ENCODE data around the gene C6orf132. TPM values are rescaled to one million over a fixed set of nuclear protein-coding genes. Genes with fewer than 3 reads are reported as not detected.
A peak's percentile ranks its signal among the peaks of the same experiment; 100 is the strongest.

Gene C6orf132
- total RNA-seq, 1 experiment from 2014 or later, result not detected

DNA sequence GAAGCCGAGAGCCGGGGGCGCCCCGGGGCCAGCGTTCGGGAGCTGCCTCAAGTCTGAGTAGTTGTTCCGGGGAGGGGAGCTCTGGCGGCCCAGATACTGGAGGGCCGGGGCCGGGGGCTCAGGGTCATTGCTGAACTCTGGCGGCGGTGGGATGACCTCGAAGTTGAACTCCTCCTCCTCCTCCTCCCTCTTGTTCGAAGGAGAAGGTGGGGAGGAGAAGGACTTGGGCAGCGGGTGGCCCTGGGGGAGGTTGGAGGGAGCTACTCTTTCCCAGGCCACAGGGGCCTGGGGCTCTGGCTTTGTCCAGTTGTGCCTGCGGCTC lies 37.7 kb downstream of the C6orf132 start:
- DNase-seq (ENCODE audit: low read depth), result no peak

DNA sequence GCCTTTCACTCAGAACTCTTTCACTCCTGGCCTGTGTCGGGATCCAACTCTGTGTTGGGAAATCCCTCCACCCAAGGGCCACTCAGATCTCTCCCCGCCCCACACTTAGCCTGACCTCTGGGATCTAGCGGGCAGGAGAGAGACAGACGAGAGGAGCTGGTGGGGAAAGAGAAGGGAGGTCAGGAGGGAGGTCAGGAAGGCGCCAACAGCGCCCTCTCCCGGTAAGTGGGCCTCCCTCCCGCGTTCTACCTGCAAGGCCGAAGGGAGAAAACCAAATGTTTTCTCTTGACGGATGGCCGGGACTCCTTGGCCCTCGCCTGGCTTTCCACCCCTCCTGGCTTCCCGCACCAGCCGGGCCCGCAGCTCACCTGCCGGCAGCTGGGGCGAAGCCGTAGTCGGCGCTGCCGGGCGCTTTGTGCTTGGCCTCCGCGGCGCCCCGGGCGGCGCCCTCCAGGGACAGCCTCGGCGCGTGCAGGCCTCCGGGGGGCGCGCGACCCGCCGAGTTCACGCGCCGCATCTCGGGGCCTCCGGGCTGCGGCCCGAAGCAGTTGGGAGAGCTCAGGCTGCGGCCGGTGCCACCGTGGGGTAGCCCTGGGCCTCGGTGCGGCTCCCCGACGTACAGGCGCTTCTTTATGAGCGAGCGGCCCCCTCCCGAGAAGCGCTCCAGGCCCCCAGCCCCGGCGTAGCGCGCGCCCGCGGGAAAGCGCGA lies 38.2 kb downstream of the C6orf132 start:
- DNase-seq (ENCODE audit: low read depth), result no peak

GRCh38 chr6:42103753-42104094 lies 38.7 kb downstream of the C6orf132 start:
- DNase-seq (ENCODE audit: low read depth), result no peak

GRCh38 chr6:42103216-42103615 lies 39.2 kb downstream of the C6orf132 start:
- no peak for DNase-seq (ENCODE audit: low read depth)

DNA sequence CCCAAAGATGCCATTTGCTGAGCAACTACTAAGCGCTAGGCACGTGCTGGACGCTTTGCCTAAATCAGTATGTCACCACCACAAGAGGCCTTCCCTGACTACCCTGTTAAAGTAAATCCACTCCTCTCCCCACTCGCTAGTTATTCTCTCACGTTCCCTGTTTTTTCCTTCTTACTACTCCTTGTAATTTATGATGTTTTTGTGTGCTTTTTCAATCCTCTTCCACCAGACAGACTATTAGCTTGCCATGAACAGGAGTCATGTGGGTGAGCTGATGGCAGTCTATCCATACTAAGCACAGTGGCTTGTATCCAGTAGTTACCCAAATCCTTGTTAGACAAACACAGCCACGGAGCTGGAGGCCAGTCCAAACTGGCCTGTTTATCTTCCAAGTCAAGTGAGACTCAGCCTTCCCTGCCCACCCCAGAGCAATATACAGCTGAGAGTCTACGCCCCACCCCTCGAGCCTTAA lies 41.2 kb downstream of the C6orf132 start:
- no peak for DNase-seq (ENCODE audit: low read depth)

DNA sequence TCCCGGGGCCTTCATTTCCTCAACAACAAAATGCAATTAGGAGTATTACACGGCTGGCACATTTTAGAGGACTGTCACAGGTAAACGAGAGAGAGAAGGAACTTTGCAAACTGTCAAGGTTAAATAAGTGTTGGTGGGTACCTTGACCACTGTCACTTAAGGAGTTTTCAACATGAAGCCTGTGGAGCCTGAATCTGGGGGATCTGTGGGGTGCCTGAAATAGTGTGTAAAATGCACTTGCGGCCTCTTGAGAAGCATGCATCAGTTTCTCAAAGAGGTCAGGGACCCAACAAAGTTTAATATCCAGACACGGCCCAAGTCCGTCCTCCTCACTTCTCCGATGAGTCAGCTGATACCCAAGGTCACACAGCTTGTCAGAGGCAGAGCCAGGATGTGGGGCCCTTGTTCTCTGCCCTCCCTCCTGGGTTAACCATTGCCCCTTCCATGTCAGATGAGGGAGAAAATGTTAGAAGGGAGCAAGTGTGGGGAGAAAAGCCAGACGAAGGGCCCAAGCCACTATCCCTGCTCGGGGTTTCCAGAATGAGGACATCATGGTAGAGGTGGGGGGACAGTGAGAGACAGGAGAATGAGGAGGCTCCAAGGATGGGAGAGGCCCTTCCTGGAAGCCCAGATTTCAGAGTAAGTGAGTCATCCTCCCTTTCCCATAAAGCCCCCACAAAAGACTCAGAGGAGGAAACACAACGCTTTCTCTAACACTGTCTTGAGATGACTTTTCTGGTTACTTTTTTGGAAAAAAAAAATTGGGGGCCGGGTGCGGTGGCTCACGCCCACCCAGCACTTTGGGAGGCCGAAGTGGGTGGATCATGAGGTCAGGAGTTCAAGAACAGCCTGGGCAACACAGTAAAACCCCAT lies 42.2 kb downstream of the C6orf132 start:
- peak; percentile 69 for DNase-seq (ENCODE audit: low read depth)

DNA sequence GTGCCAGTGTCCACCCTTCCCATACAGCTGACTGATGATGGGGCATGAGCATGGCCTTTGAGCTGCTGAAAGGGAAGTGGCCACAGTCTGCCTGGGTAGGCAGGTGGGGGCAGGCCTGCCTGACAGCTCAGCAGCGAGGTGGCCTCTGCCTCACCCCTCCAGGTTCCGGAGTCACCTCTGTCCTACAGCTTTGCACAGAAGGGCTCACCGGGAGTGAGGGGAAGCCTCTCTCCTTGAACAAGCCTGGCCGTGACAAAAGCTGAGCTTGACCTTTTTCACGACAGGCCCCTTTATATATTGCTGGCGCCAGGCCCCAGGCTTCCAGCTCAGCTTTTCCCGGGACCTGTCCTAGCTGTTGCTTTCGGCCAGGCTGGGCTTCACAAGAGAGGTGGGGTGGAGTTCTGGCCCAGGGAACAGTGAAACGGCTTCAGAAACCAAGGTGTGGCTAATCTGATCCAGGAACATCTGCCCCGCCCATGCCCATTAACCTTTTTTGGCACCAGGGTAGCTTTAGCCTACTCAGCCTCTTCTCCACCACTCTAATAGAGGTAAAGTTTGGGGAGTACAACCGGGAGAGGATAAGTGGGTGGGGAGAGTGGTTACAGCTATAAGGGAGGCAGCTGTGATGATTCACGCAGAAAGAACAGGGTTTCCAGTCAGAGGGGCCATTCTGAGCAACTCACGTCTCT lies 42.9 kb downstream of the C6orf132 start:
- peak; percentile 50 for DNase-seq (ENCODE audit: low read depth)

DNA sequence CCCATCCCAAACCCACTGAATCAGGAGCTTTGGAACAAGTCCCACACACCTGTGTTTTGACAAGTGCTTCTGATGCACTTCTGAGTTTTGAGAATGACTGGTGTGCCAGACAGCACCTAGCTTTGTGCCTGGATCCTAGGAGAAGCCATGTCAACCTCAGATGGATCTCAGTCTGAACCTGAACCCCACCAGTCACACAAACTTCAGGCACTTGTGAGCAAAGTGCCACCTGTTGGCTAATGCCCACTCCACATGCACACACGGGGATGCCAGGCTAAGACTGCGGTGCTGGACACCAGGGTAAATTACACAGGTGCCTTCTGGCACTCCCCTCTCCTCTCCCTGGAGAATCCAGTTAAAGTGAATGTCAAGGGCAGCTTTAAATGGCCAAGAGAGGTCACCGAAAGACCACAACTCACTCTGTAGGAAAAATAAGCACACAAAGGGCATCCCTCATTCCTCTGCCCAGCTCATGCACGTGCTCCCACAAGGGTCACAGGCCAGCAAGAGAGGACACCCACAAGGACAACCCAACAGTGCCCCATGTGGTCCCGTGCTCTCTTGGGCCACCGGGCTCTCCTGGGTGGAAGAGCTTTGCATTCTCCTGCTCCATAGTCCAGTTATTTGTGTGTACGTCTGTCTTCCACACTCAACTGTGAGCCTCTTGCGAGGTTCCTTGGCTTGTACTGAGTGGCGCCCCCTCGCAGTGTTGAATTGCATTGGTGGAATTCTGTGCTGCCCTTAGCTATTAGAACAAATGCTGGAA lies 46.5 kb downstream of the C6orf132 start:
- no peak for DNase-seq (ENCODE audit: low read depth)

DNA sequence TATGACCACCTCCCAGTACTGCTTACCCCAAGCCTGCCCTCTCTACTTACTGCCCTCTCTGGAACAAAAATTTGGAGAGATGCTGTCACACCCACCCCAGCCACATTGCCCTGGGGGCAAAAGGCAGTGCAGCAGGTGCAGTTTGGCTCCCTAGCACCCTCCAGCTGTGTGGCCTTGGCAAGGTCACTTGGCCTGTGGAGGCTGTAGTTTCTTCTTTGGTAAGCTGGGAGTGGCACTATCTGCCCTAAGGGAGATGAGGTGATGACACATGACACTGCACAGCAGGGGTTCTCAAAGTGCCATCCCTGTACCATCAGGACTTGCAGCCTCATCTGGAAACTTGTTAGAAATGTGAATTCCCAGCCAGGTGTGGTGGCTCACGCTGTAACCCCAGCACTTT lies 47.3 kb downstream of the C6orf132 start:
- peak; percentile 30 for DNase-seq (ENCODE audit: low read depth)

DNA sequence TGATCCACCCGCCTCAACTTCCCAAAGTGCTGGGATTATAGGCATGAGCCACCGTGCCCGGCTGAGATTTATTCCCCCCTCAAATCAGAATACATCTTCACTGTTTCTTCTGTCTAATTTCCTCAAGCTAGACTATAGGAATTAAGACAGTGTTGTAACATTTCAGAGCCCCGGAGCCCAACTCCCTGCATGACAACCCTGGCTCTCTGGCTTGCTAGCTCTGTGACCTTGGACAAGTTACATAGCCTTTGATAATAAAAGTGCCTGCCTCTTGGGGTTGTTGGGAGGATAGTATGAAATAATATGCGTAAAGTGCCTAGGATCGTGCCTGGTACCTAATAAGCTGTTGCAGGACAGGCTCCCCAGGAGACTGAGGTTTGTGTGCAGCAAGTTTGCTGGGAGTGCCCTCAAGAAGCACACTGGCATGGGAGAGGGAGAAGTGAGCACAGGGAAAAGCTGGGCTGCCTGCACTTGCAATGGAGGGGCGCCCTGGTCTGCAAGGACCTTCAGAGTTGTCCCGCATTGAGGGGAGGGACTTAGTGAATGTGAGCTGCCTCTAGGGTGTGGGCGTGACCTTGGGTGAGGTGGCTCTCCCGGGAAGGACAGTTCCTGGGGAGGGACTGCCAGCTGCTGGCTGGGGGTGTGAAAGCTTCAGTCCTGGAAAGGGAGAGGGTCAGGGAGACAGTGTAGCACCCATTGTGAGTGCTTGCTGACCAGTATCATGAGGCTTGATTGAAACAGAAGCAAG lies 48.7 kb downstream of the C6orf132 start:
- DNase-seq (ENCODE audit: low read depth), result peak; percentile 37

- no peak for DNase-seq (ENCODE audit: low read depth)
Observed at GRCh38 chr6:42091718-42092023, 50.7 kb downstream of the C6orf132 start.

GRCh38 chr6:42090819-42091717 lies 51.4 kb downstream of the C6orf132 start:
- DNase-seq (ENCODE audit: low read depth), result no peak

DNA sequence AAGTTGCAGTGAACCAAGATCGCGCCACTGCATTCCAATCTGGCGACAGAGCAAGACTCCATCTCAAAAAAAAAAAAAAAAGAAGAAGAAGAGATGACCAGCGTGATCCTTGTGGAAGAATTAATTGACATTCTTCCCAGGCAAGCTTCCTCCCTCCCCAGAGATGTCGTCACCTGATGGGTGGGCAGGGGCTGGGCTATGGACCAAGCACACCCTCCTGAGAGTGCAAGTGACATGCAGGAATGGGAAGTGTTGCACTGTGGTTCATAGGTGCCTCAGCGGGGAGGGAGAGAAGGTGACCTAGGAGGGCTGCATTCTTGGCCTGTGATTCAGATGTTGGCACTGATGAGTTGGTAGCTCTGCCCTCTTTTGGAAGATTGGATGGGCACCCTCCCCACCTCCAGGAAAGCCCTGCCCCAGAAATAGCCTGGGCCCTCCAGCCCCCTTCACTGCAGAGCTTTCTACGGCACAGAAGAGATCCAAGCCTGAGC lies 54.3 kb downstream of the C6orf132 start:
- DNase-seq (ENCODE audit: low read depth), result peak; percentile 15

GRCh38 chr6:42086046-42087035 lies 56.1 kb downstream of the C6orf132 start:
- no peak for DNase-seq (ENCODE audit: low read depth)

- no peak for DNase-seq (ENCODE audit: low read depth)
Observed at GRCh38 chr6:42084889-42085288, 57.5 kb downstream of the C6orf132 start.

- DNase-seq (ENCODE audit: low read depth), result no peak
Observed at GRCh38 chr6:42083530-42083929, 58.9 kb downstream of the C6orf132 start.

DNA sequence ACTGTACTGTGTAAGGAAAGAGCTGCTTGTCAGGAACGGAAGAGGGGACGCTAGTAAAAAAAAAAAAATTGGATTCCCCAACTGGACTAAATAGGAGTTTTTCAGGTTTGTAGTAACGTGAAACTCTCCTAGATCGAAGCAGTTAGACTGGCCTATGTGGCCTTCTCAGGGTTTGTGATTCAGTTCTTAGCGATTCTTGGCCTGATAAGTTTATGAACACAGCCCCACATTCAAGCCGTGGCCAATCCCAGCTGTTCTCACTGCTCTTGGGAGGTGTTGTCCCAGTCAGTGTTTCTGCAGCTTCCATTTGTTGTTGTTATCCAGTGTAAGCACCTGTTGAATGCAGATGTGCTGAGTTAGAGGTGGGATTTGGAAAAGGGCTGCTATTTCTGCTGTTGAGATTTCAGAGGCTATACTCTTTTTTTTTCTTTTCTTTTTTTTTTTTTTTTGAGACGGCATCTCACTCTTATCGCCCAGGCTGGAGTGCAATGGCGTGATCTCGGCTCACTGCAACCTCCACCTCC lies 62.4 kb downstream of the C6orf132 start:
- DNase-seq (ENCODE audit: low read depth), result no peak

- no peak for DNase-seq (ENCODE audit: low read depth)
Observed at GRCh38 chr6:42078386-42078785, 64.0 kb downstream of the C6orf132 start.

All from RPMI7951 (cell line).